ENCODE measurements around the gene F2R. TPM values are rescaled to one million over a fixed set of nuclear protein-coding genes. Genes with fewer than 3 reads are reported as not detected.

The F2R gene
- total and polyA plus RNA-seq, 9 of the 15 experiments (the other 6 are each of a cell fraction or from before 2014, with no cell fraction given) = 4.0 to 34.7 (median 15.1) TPM

DNA sequence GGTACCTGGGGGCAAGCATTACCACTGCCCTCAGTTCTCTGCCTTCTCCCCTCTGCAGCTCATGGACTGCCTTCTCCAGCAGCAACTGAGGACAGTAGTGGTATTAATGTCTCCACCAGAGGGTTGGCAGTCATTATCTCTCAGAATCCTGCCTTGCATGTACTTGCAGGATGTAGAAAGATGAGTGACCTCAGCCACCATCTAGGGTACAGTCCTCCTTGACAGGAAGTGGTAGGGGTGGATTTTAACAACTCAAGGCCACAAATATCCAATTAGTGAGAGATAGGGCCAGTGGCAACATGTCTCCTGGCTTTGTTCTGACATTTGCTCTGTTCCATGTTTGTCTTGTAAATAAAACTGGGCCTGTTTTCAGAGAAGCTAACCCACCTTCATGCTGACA is 47.2 kb downstream of the F2R start:
- ATAC-seq (peak; percentile 41; the same call in 1 of the 3 replicates), FAIRE-seq (no peak)
- intact Hi-C loops (cut with micrococcal nuclease) = no loop called here

DNA sequence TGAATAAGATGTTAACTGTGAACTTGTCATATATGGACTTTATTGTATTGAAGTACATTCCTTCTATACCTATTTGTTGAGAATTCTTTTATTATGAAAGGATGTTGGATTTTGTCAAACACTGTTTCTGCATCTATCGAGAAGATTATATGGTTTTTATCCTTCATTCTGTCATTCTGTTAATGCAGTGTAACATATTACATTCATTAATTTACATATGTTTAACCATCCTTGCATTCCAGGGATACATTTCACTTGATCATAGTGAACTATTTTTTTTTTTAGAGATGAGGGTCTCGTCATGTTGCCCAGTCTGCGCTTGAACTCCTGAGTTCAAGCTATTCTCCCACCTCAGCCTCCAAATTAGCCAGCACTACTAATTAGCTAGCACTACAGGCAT is 48.4 kb downstream of the F2R start:
- no peak overlapping the region for H3K27ac ChIP-seq (ENCODE audit: extremely low read depth, low read depth, low read length)
- H2AFZ ChIP-seq (ENCODE audit: low read depth, low read length) = no peak overlapping the region
- ChIA-PET POLR2A (no interaction called here), CTCF (ENCODE audit: low intra/inter-chr PET ratio) (no interaction called here)
- peaks cover 7 to 20% of the 10 kb centered on the region in 2 experiments; a peak in 3 of 5 replicates for H3K4me1 ChIP-seq (replicated peaks in 1 of 2; ENCODE audit: control insufficient read depth in 2 of 2, insufficient read depth in 2 of 2, low read length in 2 of 2)
- H3K9me1 ChIP-seq (ENCODE audit: control insufficient read depth, insufficient read depth, low read length) = no peaks in the 10 kb centered on the region
- H3K4me2 ChIP-seq (ENCODE audit: insufficient read depth, low read length) = no peak overlapping the region
- WGBS (ENCODE audit: insufficient coverage, low coverage, missing lambda C conversion rate) = 9% methylated on average over 3 of the region's 3 CpGs
- intact Hi-C loops (cut with micrococcal nuclease) = no loop called here
- no peaks in the 10 kb centered on the region for H3K27me3 ChIP-seq (ENCODE audit: control insufficient read depth in 2 of 2, insufficient read depth in 2 of 2, low read length in 2 of 2)
- no peak for DNase-seq (ENCODE audit: extremely low read depth in 1 of 4, low spot score in 3 of 4)
- no peak for ATAC-seq
- no TSS peak for BruUV-seq (replicated peaks)
- H4K20me1 ChIP-seq (replicated peaks; ENCODE audit: control insufficient read depth, insufficient read depth, low read length) = no peaks in the 10 kb centered on the region
- FAIRE-seq = no peak
- no peaks in the 10 kb centered on the region for H3K79me2 ChIP-seq (ENCODE audit: control insufficient read depth, insufficient read depth, low read length)
- no peak overlapping the region for H3K4me3 ChIP-seq
- peaks cover 3% of the 10 kb centered on the region; the same call in 1 of the 2 replicates for H3K9me3 ChIP-seq (replicated peaks; ENCODE audit: control insufficient read depth, insufficient read depth, low read depth, low read length)
- H3K9ac ChIP-seq (ENCODE audit: insufficient read depth in 1 of 2, low read depth in 2 of 2, low read length in 2 of 2) = no peak overlapping the region
- in situ Hi-C loops (cut with MboI) = no loop called here
- no peaks in the 10 kb centered on the region for H3K36me3 ChIP-seq (ENCODE audit: control insufficient read depth, insufficient read depth, low read length)
- TF ChIP-seq RFX7 (CRISPR knock-in tag; IDR thresholded peaks at IDR 0.05) (no peak), CBX3 (IDR thresholded peaks at IDR 0.05; ENCODE audit: borderline replicate concordance in 1 of 2, low read length in 2 of 2) (0 out of 3 replicates have a peak, but pooled peaks of 1 of the 2 experiments have one; percentile 21), MTA3 (IDR thresholded peaks at IDR 0.05; ENCODE audit: borderline replicate concordance) (no peak), ZNF766 (CRISPR knock-in tag; conservative IDR thresholded peaks at IDR 0.05) (no peak), SMC3 (conservative IDR thresholded peaks at IDR 0.05; ENCODE audit: insufficient read depth, low read depth, low read length) (no peak), TSC22D4 (tag; IDR thresholded peaks at IDR 0.05) (no peak)
- TF ChIP-seq, protein P1, sequence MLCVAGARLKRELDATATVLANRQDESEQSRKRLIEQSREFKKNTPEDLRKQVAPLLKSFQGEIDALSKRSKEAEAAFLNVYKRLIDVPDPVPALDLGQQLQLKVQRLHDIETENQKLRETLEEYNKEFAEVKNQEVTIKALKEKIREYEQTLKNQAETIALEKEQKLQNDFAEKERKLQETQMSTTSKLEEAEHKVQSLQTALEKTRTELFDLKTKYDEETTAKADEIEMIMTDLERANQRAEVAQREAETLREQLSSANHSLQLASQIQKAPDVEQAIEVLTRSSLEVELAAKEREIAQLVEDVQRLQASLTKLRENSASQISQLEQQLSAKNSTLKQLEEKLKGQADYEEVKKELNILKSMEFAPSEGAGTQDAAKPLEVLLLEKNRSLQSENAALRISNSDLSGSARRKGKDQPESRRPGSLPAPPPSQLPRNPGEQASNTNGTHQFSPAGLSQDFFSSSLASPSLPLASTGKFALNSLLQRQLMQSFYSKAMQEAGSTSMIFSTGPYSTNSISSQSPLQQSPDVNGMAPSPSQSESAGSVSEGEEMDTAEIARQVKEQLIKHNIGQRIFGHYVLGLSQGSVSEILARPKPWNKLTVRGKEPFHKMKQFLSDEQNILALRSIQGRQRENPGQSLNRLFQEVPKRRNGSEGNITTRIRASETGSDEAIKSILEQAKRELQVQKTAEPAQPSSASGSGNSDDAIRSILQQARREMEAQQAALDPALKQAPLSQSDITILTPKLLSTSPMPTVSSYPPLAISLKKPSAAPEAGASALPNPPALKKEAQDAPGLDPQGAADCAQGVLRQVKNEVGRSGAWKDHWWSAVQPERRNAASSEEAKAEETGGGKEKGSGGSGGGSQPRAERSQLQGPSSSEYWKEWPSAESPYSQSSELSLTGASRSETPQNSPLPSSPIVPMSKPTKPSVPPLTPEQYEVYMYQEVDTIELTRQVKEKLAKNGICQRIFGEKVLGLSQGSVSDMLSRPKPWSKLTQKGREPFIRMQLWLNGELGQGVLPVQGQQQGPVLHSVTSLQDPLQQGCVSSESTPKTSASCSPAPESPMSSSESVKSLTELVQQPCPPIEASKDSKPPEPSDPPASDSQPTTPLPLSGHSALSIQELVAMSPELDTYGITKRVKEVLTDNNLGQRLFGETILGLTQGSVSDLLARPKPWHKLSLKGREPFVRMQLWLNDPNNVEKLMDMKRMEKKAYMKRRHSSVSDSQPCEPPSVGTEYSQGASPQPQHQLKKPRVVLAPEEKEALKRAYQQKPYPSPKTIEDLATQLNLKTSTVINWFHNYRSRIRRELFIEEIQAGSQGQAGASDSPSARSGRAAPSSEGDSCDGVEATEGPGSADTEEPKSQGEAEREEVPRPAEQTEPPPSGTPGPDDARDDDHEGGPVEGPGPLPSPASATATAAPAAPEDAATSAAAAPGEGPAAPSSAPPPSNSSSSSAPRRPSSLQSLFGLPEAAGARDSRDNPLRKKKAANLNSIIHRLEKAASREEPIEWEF (CRISPR knock-in tag; IDR thresholded peaks at IDR 0.05) = no peak

More for the DNA sequence above, 47.2 kb downstream of the F2R start:
- no peaks in the 10 kb centered on the region for H3K27me3 ChIP-seq (ENCODE audit: control insufficient read depth in 2 of 2, insufficient read depth in 2 of 2, low read length in 2 of 2)
- BruUV-seq (replicated peaks) = no TSS peak
- H3K4me2 ChIP-seq (ENCODE audit: insufficient read depth, low read length) = no peak overlapping the region
- H3K36me3 ChIP-seq (ENCODE audit: control insufficient read depth, insufficient read depth, low read length) = no peaks in the 10 kb centered on the region
- CTCF ChIA-PET (ENCODE audit: low intra/inter-chr PET ratio) = no interaction called here
- no peak overlapping the region for H3K9ac ChIP-seq (ENCODE audit: insufficient read depth in 1 of 2, low read depth in 2 of 2, low read length in 2 of 2)
- H3K79me2 ChIP-seq (ENCODE audit: control insufficient read depth, insufficient read depth, low read length) = no peaks in the 10 kb centered on the region
- H3K4me3 ChIP-seq = no peak overlapping the region
- H3K4me1 ChIP-seq (replicated peaks in 1 of 2; ENCODE audit: control insufficient read depth in 2 of 2, insufficient read depth in 2 of 2, low read length in 2 of 2) = peaks cover 7 to 20% of the 10 kb centered on the region in 2 experiments; a peak in 3 of 5 replicates
- peak in 1 of 4 experiments; percentile 18 for DNase-seq (ENCODE audit: extremely low read depth in 1 of 4, low spot score in 3 of 4)
- no peaks in the 10 kb centered on the region for H3K9me1 ChIP-seq (ENCODE audit: control insufficient read depth, insufficient read depth, low read length)
- peaks cover 3% of the 10 kb centered on the region; the same call in 1 of the 2 replicates for H3K9me3 ChIP-seq (replicated peaks; ENCODE audit: control insufficient read depth, insufficient read depth, low read depth, low read length)
- POLR2A ChIA-PET = interaction anchor here (0.7 kb wide), 1 partner anchor 154 kb away, joined by 3 read pairs; no protein-coding TSS in a partner anchor
- in situ Hi-C loops (cut with MboI) = no loop called here
- H4K20me1 ChIP-seq (replicated peaks; ENCODE audit: control insufficient read depth, insufficient read depth, low read length) = no peaks in the 10 kb centered on the region
- TF ChIP-seq SAFB (IDR thresholded peaks at IDR 0.05; ENCODE audit: borderline replicate concordance, low read depth, low read length) (no peak), PHF20 (IDR thresholded peaks at IDR 0.05; ENCODE audit: partially characterized antibody) (no peak), GABPA (tag; conservative IDR thresholded peaks at IDR 0.05; ENCODE audit: low read depth) (peak; percentile 46)
- H3K27ac ChIP-seq (ENCODE audit: extremely low read depth, low read depth, low read length) = no peak overlapping the region
- no peak overlapping the region for H2AFZ ChIP-seq (ENCODE audit: low read depth, low read length)
